Fibroblast of mammary gland (primary cell): Measurements from ENCODE around the gene BTBD9.
"Not testable (repeated sequence)": the region's sequence is repeated elsewhere in the genome, so short reads cannot be mapped to it uniquely, and the experiment has no call there.

ENCODE experiments used
- DNase-seq: peaks from one replicate; pipeline ENCODE4 v3.0.0-alpha.2; 2010; ENCODE audit warnings: low read depth
- H3K4me3 ChIP-seq: 2 replicates; pipeline ENCODE4 v1.5.1; 2011; ENCODE audit warnings: low read depth, mild to moderate bottlenecking, low read length, moderate library complexity; ENCODE audit not compliant: control insufficient read depth
- CTCF ChIP-seq: conservative IDR thresholded peaks from 2 replicates; pipeline ENCODE4 v1.5.1; 2011; ENCODE audit warnings: low read depth, low read length, inconsistent platforms; ENCODE audit not compliant: control insufficient read depth, insufficient read depth

Gene BTBD9

GRCh38 chr6:38133932-38134703, 505.6 kb downstream of the BTBD9 start:
- no peak overlapping the region for H3K4me3 ChIP-seq
- TF ChIP-seq CTCF: no peak
- no peak for DNase-seq

GRCh38 chr6:38131527-38131965, 508.2 kb downstream of the BTBD9 start:
- no peak for TF ChIP-seq CTCF
- peak; percentile 99 for DNase-seq
- H3K4me3 ChIP-seq: no peak overlapping the region

- DNase-seq: no peak
- TF ChIP-seq CTCF: no peak
Measured at GRCh38 chr6:38127284-38127683, 512.4 kb downstream of the BTBD9 start.

GRCh38 chr6:38124224-38124926, 515.4 kb downstream of the BTBD9 start:
- DNase-seq, H3K4me3 ChIP-seq: not testable (repeated sequence)

More at GRCh38 chr6:38127284-38127683, 512.4 kb downstream of the BTBD9 start:
- H3K4me3 ChIP-seq: no peak overlapping the region

GRCh38 chr6:38119516-38119915, 520.2 kb downstream of the BTBD9 start:
- DNase-seq: no peak
- no peak overlapping the region for H3K4me3 ChIP-seq
- TF ChIP-seq CTCF: no peak

- no peak for DNase-seq
- H3K4me3 ChIP-seq: no peak overlapping the region
- TF ChIP-seq CTCF: no peak
Measured at GRCh38 chr6:38118791-38119365, 520.9 kb downstream of the BTBD9 start.
